ENCODE measurements around the gene GSTM2.

The GSTM2 gene

DNA sequence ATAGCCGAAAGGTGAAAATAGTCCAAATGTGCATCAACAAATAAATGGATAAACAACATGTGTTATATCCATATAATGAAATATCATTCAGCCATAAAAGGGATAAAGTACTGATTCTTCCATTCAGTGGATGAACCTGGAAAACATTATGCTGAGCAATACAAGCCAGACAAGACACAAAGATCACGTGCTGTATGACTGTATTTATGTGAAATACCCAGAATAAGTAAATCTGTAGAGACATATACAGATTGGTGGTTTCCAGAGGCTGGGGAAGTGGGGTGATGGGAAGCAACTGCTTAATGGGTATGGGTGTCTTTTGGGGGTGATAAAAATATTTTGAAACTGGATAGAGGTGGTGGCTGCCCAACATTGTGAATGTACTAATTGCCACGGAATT is 25.2 kb upstream of the GSTM2 start:
- no peak for TF ChIP-seq EZH2phosphoT487 (IDR thresholded peaks at IDR 0.05; ENCODE audit: borderline replicate concordance, low read length)
- TF ChIP-seq, protein P1, sequence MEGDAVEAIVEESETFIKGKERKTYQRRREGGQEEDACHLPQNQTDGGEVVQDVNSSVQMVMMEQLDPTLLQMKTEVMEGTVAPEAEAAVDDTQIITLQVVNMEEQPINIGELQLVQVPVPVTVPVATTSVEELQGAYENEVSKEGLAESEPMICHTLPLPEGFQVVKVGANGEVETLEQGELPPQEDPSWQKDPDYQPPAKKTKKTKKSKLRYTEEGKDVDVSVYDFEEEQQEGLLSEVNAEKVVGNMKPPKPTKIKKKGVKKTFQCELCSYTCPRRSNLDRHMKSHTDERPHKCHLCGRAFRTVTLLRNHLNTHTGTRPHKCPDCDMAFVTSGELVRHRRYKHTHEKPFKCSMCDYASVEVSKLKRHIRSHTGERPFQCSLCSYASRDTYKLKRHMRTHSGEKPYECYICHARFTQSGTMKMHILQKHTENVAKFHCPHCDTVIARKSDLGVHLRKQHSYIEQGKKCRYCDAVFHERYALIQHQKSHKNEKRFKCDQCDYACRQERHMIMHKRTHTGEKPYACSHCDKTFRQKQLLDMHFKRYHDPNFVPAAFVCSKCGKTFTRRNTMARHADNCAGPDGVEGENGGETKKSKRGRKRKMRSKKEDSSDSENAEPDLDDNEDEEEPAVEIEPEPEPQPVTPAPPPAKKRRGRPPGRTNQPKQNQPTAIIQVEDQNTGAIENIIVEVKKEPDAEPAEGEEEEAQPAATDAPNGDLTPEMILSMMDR (IDR thresholded peaks at IDR 0.05; ENCODE audit: low read depth, low read length, poor library complexity, severe bottlenecking) = no peak
- Histone ChIP-seq H3K4me3 (ENCODE audit: low read length) (no peak overlapping the region), H3K27me3 (ENCODE audit: control insufficient read depth, low read length) (no peaks in the 10 kb centered on the region), H4K20me1 (ENCODE audit: control insufficient read depth, insufficient read depth, low read depth, low read length) (no peaks in the 10 kb centered on the region), H3F3A (ENCODE audit: control insufficient read depth, insufficient read depth) (no peaks in the 10 kb centered on the region), H3K79me2 (ENCODE audit: control insufficient read depth, low read length) (no peaks in the 10 kb centered on the region), H3K9me2 (replicated peaks; ENCODE audit: control insufficient read depth, low read length) (no peaks in the 10 kb centered on the region), H3K36me3 (ENCODE audit: control insufficient read depth, low read length) (no peaks in the 10 kb centered on the region), H3K4me1 (ENCODE audit: control insufficient read depth, low read length) (peaks cover 7% of the 10 kb centered on the region), H3K4me2 (ENCODE audit: low read length) (no peak overlapping the region), H3K9me3 (ENCODE audit: control insufficient read depth, insufficient read depth, low read length) (no peaks in the 10 kb centered on the region), H3K27ac (ENCODE audit: low read depth, low read length) (no peak overlapping the region)

DNA sequence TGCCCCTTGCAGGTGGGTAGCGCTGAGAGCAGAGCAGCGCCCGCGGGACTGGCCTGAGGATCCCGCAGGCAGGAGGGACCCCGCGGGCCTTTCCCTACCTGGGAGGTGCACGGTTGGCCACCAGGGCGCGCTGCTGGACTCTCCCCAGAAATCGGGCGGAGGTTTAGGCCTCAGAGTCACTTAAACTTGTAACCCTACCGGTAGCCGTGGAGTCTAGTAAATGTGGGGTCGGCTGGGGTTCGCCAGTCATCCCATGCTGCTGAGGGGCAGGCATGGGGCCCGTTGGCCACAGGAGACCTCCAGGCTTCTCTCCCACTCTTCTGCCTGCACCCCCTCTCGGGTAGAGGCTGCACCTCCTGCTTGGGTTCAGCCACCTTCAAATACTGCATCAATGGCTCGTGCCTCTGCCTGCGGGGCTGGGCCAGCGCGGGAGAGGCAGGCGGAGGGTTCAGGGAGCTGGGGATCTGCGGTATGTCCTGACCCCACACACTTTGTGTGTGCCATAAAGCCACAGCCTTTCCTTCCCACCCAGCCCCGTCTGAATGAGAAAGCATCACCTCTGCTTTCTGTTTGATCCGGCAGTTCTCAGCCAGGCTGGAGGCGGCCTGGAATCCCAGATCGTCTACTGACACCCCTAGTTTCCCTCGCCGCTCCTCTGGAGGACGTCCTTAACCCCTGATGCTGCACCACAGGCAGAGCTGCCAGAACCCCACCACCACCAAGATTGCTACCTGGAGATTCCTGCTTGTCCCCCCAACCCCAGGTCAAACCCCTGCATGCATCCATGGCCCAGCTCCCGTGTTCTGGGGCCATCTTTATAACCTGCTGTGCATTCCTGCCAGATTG is 24.2 kb upstream of the GSTM2 start:
- Histone ChIP-seq H3K27ac (ENCODE audit: low read depth, low read length) (no peak overlapping the region), H4K20me1 (ENCODE audit: control insufficient read depth, insufficient read depth, low read depth, low read length) (no peaks in the 10 kb centered on the region), H3K4me2 (ENCODE audit: low read length) (peak overlapping the region; percentile 28; the same call in 1 of the 2 replicates), H3K79me2 (ENCODE audit: control insufficient read depth, low read length) (no peaks in the 10 kb centered on the region), H3K9me2 (replicated peaks; ENCODE audit: control insufficient read depth, low read length) (no peaks in the 10 kb centered on the region), H3K4me3 (ENCODE audit: low read length) (no peak overlapping the region), H3K36me3 (ENCODE audit: control insufficient read depth, low read length) (no peaks in the 10 kb centered on the region), H3K4me1 (ENCODE audit: control insufficient read depth, low read length) (peaks cover 7% of the 10 kb centered on the region), H3K9me3 (ENCODE audit: control insufficient read depth, insufficient read depth, low read length) (no peaks in the 10 kb centered on the region), H3K27me3 (ENCODE audit: control insufficient read depth, low read length) (no peaks in the 10 kb centered on the region), H3F3A (ENCODE audit: control insufficient read depth, insufficient read depth) (no peaks in the 10 kb centered on the region)
- no peak for TF ChIP-seq EZH2phosphoT487 (IDR thresholded peaks at IDR 0.05; ENCODE audit: borderline replicate concordance, low read length)
- TF ChIP-seq, protein P1 (IDR thresholded peaks at IDR 0.05; ENCODE audit: low read depth, low read length, poor library complexity, severe bottlenecking) = peak; percentile 91

DNA sequence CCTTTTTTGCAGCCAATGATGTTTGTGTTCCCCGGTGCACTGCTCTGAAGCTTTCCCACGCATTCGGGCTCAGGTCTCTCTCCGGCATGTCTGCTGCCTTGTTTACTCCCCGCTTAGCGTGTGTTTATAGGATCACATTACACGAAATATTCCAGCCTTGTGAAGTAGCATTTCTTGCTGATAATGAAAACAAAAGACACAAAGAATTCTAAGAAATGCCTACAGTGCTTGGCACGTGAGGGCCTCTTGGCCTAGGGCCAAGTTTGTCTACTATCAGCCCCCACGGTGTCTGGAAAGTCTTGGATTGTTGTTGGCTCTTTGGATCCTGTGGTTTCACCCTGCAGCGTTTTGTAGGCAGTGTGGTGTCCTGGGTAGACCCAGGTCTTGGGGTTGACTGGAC is 23.2 kb upstream of the GSTM2 start:
- Histone ChIP-seq H3F3A (ENCODE audit: control insufficient read depth, insufficient read depth) (no peaks in the 10 kb centered on the region), H3K27me3 (ENCODE audit: control insufficient read depth, low read length) (no peaks in the 10 kb centered on the region), H3K4me2 (ENCODE audit: low read length) (no peak overlapping the region), H3K27ac (ENCODE audit: low read depth, low read length) (no peak overlapping the region), H3K9me2 (replicated peaks; ENCODE audit: control insufficient read depth, low read length) (no peaks in the 10 kb centered on the region), H3K36me3 (ENCODE audit: control insufficient read depth, low read length) (no peaks in the 10 kb centered on the region), H4K20me1 (ENCODE audit: control insufficient read depth, insufficient read depth, low read depth, low read length) (no peaks in the 10 kb centered on the region), H3K4me1 (ENCODE audit: control insufficient read depth, low read length) (peaks cover 11% of the 10 kb centered on the region), H3K9me3 (ENCODE audit: control insufficient read depth, insufficient read depth, low read length) (no peaks in the 10 kb centered on the region), H3K79me2 (ENCODE audit: control insufficient read depth, low read length) (no peaks in the 10 kb centered on the region), H3K4me3 (ENCODE audit: low read length) (no peak overlapping the region)
- TF ChIP-seq, protein P1 (IDR thresholded peaks at IDR 0.05; ENCODE audit: low read depth, low read length, poor library complexity, severe bottlenecking) = no peak
- TF ChIP-seq EZH2phosphoT487 (IDR thresholded peaks at IDR 0.05; ENCODE audit: borderline replicate concordance, low read length) = no peak

Data from DOHH2 (cell line).